Thymus (tissue), 2 donors: Measurements from ENCODE around the gene DCX. TPM values are rescaled to one million over a fixed set of nuclear protein-coding genes. Genes with fewer than 3 reads are reported as not detected.

Source experiments
- polyA plus RNA-seq: library from polyadenylated mRNA; stranded (reverse); fragments of 200-250 nt; gene quantifications from one replicate; pipeline ENCODE4 v1.2.3, GENCODE V29; 2013
- total RNA-seq: library from RNA; stranded (reverse); fragments of 120-200 nt; gene quantifications from one replicate; pipeline ENCODE4 v1.2.4, GENCODE V29; 2013
- donor health status: healthy.

Gene DCX
- total and polyA plus RNA-seq, 2 donors, result 0.11 to 0.19 TPM

Other genes starting within 250 kb of the DCX start
- 5.1 TPM for gene CAPN6, start 141.7 kb downstream of the DCX start, total RNA-seq
- 0.66 TPM for gene CAPN6, start 141.7 kb downstream of the DCX start, polyA plus RNA-seq
- gene SERTM2, start 99.5 kb upstream of the DCX start, total RNA-seq, result 0.14 TPM
- 0.02 TPM for gene SERTM2, start 99.5 kb upstream of the DCX start, polyA plus RNA-seq